Stomach (tissue), 9 donors: ENCODE measurements around the gene CDKN2B-AS1. TPM values are rescaled to one million over a fixed set of nuclear protein-coding genes. Genes with fewer than 3 reads are reported as not detected.

ENCODE experiments used
- DNase-seq, 2 donors: peaks; one replicate each; pipeline versions ENCODE4 v3.0.0 to v3.0.0-alpha.2; 2013 to 2019
- H3K27ac ChIP-seq, 5 donors: fragments of 200-600 bp in 4 of 5; sonication (generic) in 4 of 5; one replicate each; pipeline ENCODE4 v1.5.1; 2013 to 2019; ENCODE audit warnings: mild to moderate bottlenecking in 1 of 5, moderate library complexity in 1 of 5
- H3K27me3 ChIP-seq, 3 donors: fragments of 200-600 bp; sonication (generic); one replicate each; pipeline ENCODE4 v1.5.1; 2017 to 2019; ENCODE audit warnings: mixed run types in 1 of 3
- H3K36me3 ChIP-seq, 4 donors: fragments of 200-600 bp; sonication (generic); 1 replicate in 3 of 4; 2 replicates in 1 of 4; pipeline ENCODE4 v1.5.1; 2016 to 2019
- H3K4me1 ChIP-seq, 4 donors: fragments of 200-600 bp; sonication (generic); one replicate each; pipeline ENCODE4 v1.5.1; 2016 to 2019
- H3K4me3 ChIP-seq, 4 donors: fragments of 200-600 bp; sonication (generic) in 3 of 4; one replicate each; pipeline ENCODE4 v1.5.1; 2016 to 2019; ENCODE audit warnings: mild to moderate bottlenecking in 1 of 4
- H3K9me3 ChIP-seq, 4 donors: fragments of 200-600 bp; sonication (generic); one replicate each; pipeline ENCODE4 v1.5.1; 2016 to 2019
- EP300 ChIP-seq: sonication (generic); formaldehyde crosslinking; IDR thresholded peaks from one replicate; pipeline ENCODE4 v1.6.1; 2017; ENCODE audit warnings: antibody characterized with exemption
- POLR2A ChIP-seq, 4 donors: fragments of 450-650 bp; IDR thresholded peaks; one replicate each; pipeline ENCODE4 v1.6.1; 2016; ENCODE audit warnings: antibody characterized with exemption in 4 of 4, control low read depth in 2 of 4, mild to moderate bottlenecking in 1 of 4, moderate library complexity in 1 of 4
- POLR2AphosphoS5 ChIP-seq, 3 donors: sonication (generic); formaldehyde crosslinking; IDR thresholded peaks; one replicate each; pipeline ENCODE4 v1.6.1; 2016; ENCODE audit warnings: antibody characterized with exemption in 3 of 3
- WGBS, 5 donors: extraction: QIAGEN DNeasy Blood & Tissue Kit in 3 of 5; methylation state at CpG; one replicate each; pipeline versions ENCODE4 v1.1.5 to v1.1.7; 2013 to 2018; 5-methylcytosine and 5-hydroxymethylcytosine counted together
- intact Hi-C: fragments of 100-400 bp; cut with DNase I; formaldehyde crosslinking; loops from one replicate; pipeline ENCODE4 v1.15.1; 2023; ENCODE audit warnings: low total_unique reads
- polyA plus RNA-seq, 3 donors: library from polyadenylated mRNA; stranded (reverse); fragments of 200-250 nt; gene quantifications; one replicate each; pipeline ENCODE4 v1.2.3, GENCODE V29; 2013
- total RNA-seq, 5 donors: library from RNA; depleted of rRNA; stranded (reverse); fragments of >200 nt; gene quantifications; one replicate each; pipeline versions ENCODE4 v1.1.0 to v1.2.3, GENCODE V29; 2014 to 2016
- TF ChIP-seq, protein P1 (sequence below), 7 experiments: fragments of 450-650 bp in 4 of 7; fragments of 200-600 bp in 3 of 7; sonication (generic) in 3 of 7; IDR thresholded peaks; one replicate each; pipeline ENCODE4 v1.5.1; 2016 to 2019; ENCODE audit warnings: antibody characterized with exemption in 7 of 7, control low read depth in 2 of 7, mild to moderate bottlenecking in 1 of 7
- donor health status: healthy with polysubstance abuse.
- donor health status: Bipolar disorder and iron deficiency.
- donor health status: healthy.

The CDKN2B-AS1 gene
- total and polyA plus RNA-seq, 8 donors, result 0.48 to 1.6 (median 1.1) TPM; not detected in 3

DNA sequence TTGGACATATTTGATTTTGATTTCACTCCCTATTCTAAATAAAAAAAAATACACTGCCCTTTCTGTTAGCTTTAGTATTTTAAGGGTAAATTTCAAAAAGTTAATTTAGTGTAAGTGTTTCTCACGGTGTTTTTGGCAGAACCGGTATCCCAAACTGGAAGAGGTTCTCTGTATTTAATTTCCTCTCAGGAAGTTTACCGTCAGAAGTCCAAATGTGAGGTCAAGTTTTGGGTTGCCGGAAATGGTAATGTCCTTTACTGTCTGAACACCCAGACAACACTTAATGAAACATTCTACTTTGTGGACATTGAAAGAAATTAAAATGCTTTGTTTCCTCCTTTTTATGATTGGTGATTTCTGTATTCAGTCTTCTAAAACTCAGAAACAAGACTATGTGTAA, 163.2 kb downstream of the CDKN2B-AS1 start:
- no peaks in the 10 kb centered on the region for H3K36me3 ChIP-seq
- H3K4me1 ChIP-seq, result peaks cover 0 to 21% (median 11%) of the 10 kb centered on the region in 4 donors
- no peaks in the 10 kb centered on the region for H3K9me3 ChIP-seq
- no peak overlapping the region for H3K27ac ChIP-seq
- no peaks in the 10 kb centered on the region for H3K27me3 ChIP-seq
- 61 to 72% (median 69%) methylated on average over 4 of the region's 4 CpGs for WGBS, 5 donors
- DNase-seq, result no peak
- H3K4me3 ChIP-seq, result no peak overlapping the region
- TF ChIP-seq, protein P1, sequence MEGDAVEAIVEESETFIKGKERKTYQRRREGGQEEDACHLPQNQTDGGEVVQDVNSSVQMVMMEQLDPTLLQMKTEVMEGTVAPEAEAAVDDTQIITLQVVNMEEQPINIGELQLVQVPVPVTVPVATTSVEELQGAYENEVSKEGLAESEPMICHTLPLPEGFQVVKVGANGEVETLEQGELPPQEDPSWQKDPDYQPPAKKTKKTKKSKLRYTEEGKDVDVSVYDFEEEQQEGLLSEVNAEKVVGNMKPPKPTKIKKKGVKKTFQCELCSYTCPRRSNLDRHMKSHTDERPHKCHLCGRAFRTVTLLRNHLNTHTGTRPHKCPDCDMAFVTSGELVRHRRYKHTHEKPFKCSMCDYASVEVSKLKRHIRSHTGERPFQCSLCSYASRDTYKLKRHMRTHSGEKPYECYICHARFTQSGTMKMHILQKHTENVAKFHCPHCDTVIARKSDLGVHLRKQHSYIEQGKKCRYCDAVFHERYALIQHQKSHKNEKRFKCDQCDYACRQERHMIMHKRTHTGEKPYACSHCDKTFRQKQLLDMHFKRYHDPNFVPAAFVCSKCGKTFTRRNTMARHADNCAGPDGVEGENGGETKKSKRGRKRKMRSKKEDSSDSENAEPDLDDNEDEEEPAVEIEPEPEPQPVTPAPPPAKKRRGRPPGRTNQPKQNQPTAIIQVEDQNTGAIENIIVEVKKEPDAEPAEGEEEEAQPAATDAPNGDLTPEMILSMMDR (IDR thresholded peaks at IDR 0.05), result no peak
- no peak for TF ChIP-seq POLR2AphosphoS5 (IDR thresholded peaks at IDR 0.05)
- no peak for TF ChIP-seq POLR2A (IDR thresholded peaks at IDR 0.05)
- no peak for TF ChIP-seq EP300
- intact Hi-C loops, result no loop called here

DNA sequence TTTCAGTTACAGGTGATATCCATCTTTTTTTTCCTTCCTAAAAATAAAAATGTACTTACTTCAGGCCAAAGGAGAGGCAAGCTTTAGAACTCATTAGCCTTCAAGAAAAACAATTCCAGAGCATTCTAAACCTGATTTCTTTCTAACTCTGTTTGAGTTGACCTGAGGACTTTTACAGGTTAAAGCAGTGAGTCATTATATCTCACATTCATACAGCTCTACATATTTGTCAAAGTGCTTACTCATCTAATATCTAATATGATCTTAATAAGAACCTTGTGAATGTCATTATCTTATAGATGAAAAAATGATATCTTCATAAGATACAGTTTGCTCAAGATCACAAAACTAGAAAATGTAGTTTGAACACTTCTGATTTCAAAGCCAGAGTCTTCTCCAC, 163.7 kb downstream of the CDKN2B-AS1 start:
- H3K4me3 ChIP-seq, result no peak overlapping the region
- no peaks in the 10 kb centered on the region for H3K36me3 ChIP-seq
- H3K27me3 ChIP-seq, result no peaks in the 10 kb centered on the region
- no peaks in the 10 kb centered on the region for H3K9me3 ChIP-seq
- peaks cover 0 to 21% (median 11%) of the 10 kb centered on the region in 4 donors for H3K4me1 ChIP-seq
- TF ChIP-seq EP300 (no peak), POLR2AphosphoS5 (IDR thresholded peaks at IDR 0.05) (no peak), POLR2A (IDR thresholded peaks at IDR 0.05) (no peak)
- TF ChIP-seq, protein P1 (IDR thresholded peaks at IDR 0.05), result no peak
- intact Hi-C loops, result no loop called here
- peak overlapping the region in 1 of 5 donors; percentile 14 for H3K27ac ChIP-seq
- DNase-seq, result no peak

DNA sequence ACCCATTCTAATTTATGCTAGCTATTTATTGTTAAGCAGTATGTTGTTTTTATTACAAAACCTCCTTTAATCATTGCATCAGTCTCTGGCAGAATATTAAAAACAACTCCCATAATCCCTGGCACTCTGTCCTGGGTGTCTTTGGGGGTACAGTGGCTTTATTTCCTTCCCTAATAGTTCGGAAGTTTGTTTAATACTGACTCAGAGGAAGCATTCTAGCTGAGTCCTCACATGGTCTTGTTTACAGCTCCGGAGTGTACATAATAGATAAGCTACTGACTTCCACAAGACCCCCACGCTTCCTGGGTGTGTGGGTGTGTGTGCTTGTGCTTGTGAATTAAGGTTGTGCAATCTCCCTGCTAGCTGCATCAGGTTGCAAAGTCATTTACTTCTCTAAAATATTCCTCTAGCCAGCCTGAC, 164.3 kb downstream of the CDKN2B-AS1 start:
- 6 to 11% (median 10%) methylated on average over 3 of the region's 3 CpGs for WGBS, 5 donors
- DNase-seq, result peak; percentile 27 to 36
- peak overlapping the region in 1 of 5 donors; percentile 14 for H3K27ac ChIP-seq

DNA sequence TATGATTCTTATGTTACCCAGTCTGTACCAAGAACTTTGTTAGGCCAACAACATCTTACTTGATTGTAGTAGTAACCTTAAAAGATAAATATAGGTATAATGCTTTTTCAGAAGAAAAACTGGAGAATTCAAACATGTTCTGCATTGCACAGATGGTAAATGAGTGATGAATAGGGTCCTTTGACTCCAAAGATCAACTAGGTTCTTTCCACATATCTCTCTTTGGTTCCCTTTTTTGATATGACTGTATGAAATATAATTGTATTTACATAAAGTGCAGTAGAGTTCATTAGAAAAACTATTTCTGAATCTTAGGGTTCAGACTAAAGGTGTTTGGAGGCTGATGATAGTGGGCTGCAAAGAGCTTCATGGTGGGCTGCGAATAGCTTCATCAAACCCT, 165.0 kb downstream of the CDKN2B-AS1 start:
- Histone ChIP-seq H3K36me3 (no peaks in the 10 kb centered on the region), H3K4me1 (peaks cover 0 to 21% (median 11%) of the 10 kb centered on the region in 4 donors), H3K4me3 (no peak overlapping the region), H3K9me3 (no peaks in the 10 kb centered on the region), H3K27me3 (no peaks in the 10 kb centered on the region), H3K27ac (no peak overlapping the region)
- intact Hi-C loops, result no loop called here
- WGBS, 5 donors, result 77 to 100% (median 97%) methylated on average over 1 of the region's 1 CpG
- DNase-seq, result no peak
- TF ChIP-seq POLR2AphosphoS5 (IDR thresholded peaks at IDR 0.05), result no peak
- TF ChIP-seq EP300, result no peak
- TF ChIP-seq, protein P1 (IDR thresholded peaks at IDR 0.05), result no peak
- no peak for TF ChIP-seq POLR2A (IDR thresholded peaks at IDR 0.05)

More for the DNA sequence above, 164.3 kb downstream of the CDKN2B-AS1 start:
- TF ChIP-seq, protein P1 (IDR thresholded peaks at IDR 0.05), result no peak
- TF ChIP-seq POLR2AphosphoS5 (IDR thresholded peaks at IDR 0.05) (peak in 1 of 3 donors; percentile 6), POLR2A (IDR thresholded peaks at IDR 0.05) (no peak), EP300 (no peak)
- Histone ChIP-seq H3K4me1 (peaks cover 0 to 21% (median 11%) of the 10 kb centered on the region in 4 donors), H3K27me3 (no peaks in the 10 kb centered on the region), H3K36me3 (no peaks in the 10 kb centered on the region), H3K4me3 (no peak overlapping the region), H3K9me3 (no peaks in the 10 kb centered on the region)
- intact Hi-C loops, result no loop called here
